NCI-H82 treated with DMSO at 0.1 percent for 48 hours (cell line): Measurements from ENCODE around the gene GCAT.

Experiments
- DNase-seq: peaks from one replicate; lab custom pipeline; 2025; ENCODE audit not compliant: unreplicated experiment; lab: John Stamatoyannopoulos, UW

The GCAT gene

GRCh38 chr22:37842015-37842793, 34.5 kb downstream of the GCAT start:
- DNase-seq: no peak

GRCh38 chr22:37843741-37844089, 36.0 kb downstream of the GCAT start:
- DNase-seq: no peak

- DNase-seq: no peak
These were observed 37.2 kb downstream of the GCAT start for GRCh38 chr22:37844904-37845329.

- DNase-seq: no peak
These were observed 38.7 kb downstream of the GCAT start for GRCh38 chr22:37846433-37846832.

- DNase-seq: no peak
These were observed 40.9 kb downstream of the GCAT start for GRCh38 chr22:37848587-37849088.

- peak; percentile 53 for DNase-seq
These were observed 41.5 kb downstream of the GCAT start, which contains the start of gene EIF3L for GRCh38 chr22:37849089-37849751. EIF3L (plus strand) TSS chr22:37849419; CDS start chr22:37849450, 31 bp downstream.

- DNase-seq: no peak
These were observed 43.1 kb downstream of the GCAT start for GRCh38 chr22:37850801-37851200.

GRCh38 chr22:37852418-37852817, 44.7 kb downstream of the GCAT start:
- DNase-seq: no peak

GRCh38 chr22:37854946-37855345, 47.2 kb downstream of the GCAT start:
- no peak for DNase-seq

GRCh38 chr22:37855462-37855861, 47.7 kb downstream of the GCAT start:
- no peak for DNase-seq

- DNase-seq: no peak
These were observed 53.2 kb downstream of the GCAT start for GRCh38 chr22:37860796-37861421.

- DNase-seq: no peak
These were observed 55.0 kb downstream of the GCAT start for GRCh38 chr22:37862570-37863325.

GRCh38 chr22:37865510-37865909, 57.8 kb downstream of the GCAT start:
- DNase-seq: peak; percentile 46
